ENCODE measurements around the gene EIF4EBP2.

The EIF4EBP2 gene

GRCh38 chr10:70472799-70473454, 69.0 kb downstream of the EIF4EBP2 start:
- H3K4me3 ChIP-seq (ENCODE audit: low read depth, low read length): no peak overlapping the region
- DNase-seq (ENCODE audit: low read depth): no peak
- TF ChIP-seq CTCF (IDR thresholded peaks at IDR 0.05; ENCODE audit: insufficient read depth, low read depth, low read length, missing control alignments): no peak

GRCh38 chr10:70474780-70475179, 70.8 kb downstream of the EIF4EBP2 start:
- TF ChIP-seq CTCF (IDR thresholded peaks at IDR 0.05; ENCODE audit: insufficient read depth, low read depth, low read length, missing control alignments): no peak
- no peak overlapping the region for H3K4me3 ChIP-seq (ENCODE audit: low read depth, low read length)
- no peak for DNase-seq (ENCODE audit: low read depth)

GRCh38 chr10:70475661-70476060, 71.7 kb downstream of the EIF4EBP2 start:
- H3K4me3 ChIP-seq (ENCODE audit: low read depth, low read length): no peak overlapping the region
- TF ChIP-seq CTCF (IDR thresholded peaks at IDR 0.05; ENCODE audit: insufficient read depth, low read depth, low read length, missing control alignments): no peak
- DNase-seq (ENCODE audit: low read depth): no peak

- no peak for TF ChIP-seq CTCF (IDR thresholded peaks at IDR 0.05; ENCODE audit: insufficient read depth, low read depth, low read length, missing control alignments)
- no peak overlapping the region for H3K4me3 ChIP-seq (ENCODE audit: low read depth, low read length)
- DNase-seq (ENCODE audit: low read depth): peak; percentile 62
These were observed 72.5 kb downstream of the EIF4EBP2 start for GRCh38 chr10:70476249-70477035.

- TF ChIP-seq CTCF (IDR thresholded peaks at IDR 0.05; ENCODE audit: insufficient read depth, low read depth, low read length, missing control alignments): no peak
- peak; percentile 73 for DNase-seq (ENCODE audit: low read depth)
- peak overlapping the region; percentile 80 for H3K4me3 ChIP-seq (ENCODE audit: low read depth, low read length)
These were observed 73.8 kb downstream of the EIF4EBP2 start for GRCh38 chr10:70477661-70478162.

Measured in GM12865 (cell line).